ENCODE data around the gene ELMO1.

DNA sequence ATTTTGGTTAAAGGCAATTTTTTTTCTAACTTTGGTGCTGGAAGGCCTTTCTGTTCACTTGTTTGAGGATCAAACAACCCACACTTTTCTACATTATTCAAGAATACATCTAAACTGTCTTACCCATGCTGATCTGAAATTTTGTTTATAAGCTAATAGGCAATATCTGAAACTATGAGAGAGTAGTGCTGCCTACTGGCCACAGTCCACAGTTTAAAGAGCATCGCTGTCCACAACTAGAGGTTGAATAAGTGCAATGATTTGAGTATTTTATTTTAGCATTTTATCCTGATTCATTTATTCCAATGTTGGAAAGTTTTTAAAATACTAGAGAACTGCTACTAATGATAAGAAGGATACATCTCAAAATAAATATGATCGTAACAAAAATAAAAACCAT is 306.9 kb downstream of the ELMO1 start:
- no peak for TF ChIP-seq POLR2A (IDR thresholded peaks at IDR 0.05; ENCODE audit: extremely low read depth, insufficient read length)
- TF ChIP-seq, protein P1, sequence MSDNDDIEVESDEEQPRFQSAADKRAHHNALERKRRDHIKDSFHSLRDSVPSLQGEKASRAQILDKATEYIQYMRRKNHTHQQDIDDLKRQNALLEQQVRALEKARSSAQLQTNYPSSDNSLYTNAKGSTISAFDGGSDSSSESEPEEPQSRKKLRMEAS (IDR thresholded peaks at IDR 0.05; ENCODE audit: low read depth, low read length), result no peak

All from NB4 (cell line).